HG02884 (cell line): ENCODE data around the gene N4BP3.
"Not testable (repeated sequence)": the region's sequence is repeated elsewhere in the genome, so short reads cannot be mapped to it uniquely, and the experiment has no call there.

ENCODE experiments used
- ATAC-seq: cut with Tn5 transposase; IDR thresholded peaks from one replicate; pipeline ENCODE4 v1.9.1; 2021; ENCODE audit warnings: mild to moderate bottlenecking, moderate library complexity; ENCODE audit not compliant: unreplicated experiment

Gene N4BP3

GRCh38 chr5:178121391-178122276, 8.3 kb downstream of the N4BP3 start:
- ATAC-seq = no peak

GRCh38 chr5:178122346-178122745, 9.0 kb downstream of the N4BP3 start:
- ATAC-seq = no peak

GRCh38 chr5:178123094-178123965, 10.0 kb downstream of the N4BP3 start:
- no peak for ATAC-seq

GRCh38 chr5:178123966-178124925, 10.9 kb downstream of the N4BP3 start:
- ATAC-seq = no peak

GRCh38 chr5:178125253-178125906, 12.0 kb downstream of the N4BP3 start:
- ATAC-seq = no peak

GRCh38 chr5:178126556-178126955, 13.2 kb downstream of the N4BP3 start:
- no peak for ATAC-seq

GRCh38 chr5:178127300-178128009, 14.1 kb downstream of the N4BP3 start:
- not testable (repeated sequence) for ATAC-seq

GRCh38 chr5:178129296-178129695, 16.0 kb downstream of the N4BP3 start:
- ATAC-seq = no peak

- ATAC-seq = not testable (repeated sequence)
Observed at GRCh38 chr5:178130234-178130575, 16.9 kb downstream of the N4BP3 start.

- ATAC-seq = peak; percentile 84
Observed at GRCh38 chr5:178130576-178131445, 17.5 kb downstream of the N4BP3 start, which contains the start of gene RMND5B. Gene RMND5B, plus strand, starts transcription at chr5:178131014. Its CDS starts 7,106 bp downstream, at chr5:178138120.

- ATAC-seq = no peak
Observed at GRCh38 chr5:178131446-178131996, 18.2 kb downstream of the N4BP3 start.

- ATAC-seq = no peak
Observed at GRCh38 chr5:178136990-178137389, 23.7 kb downstream of the N4BP3 start.

GRCh38 chr5:178137991-178138390, 24.7 kb downstream of the N4BP3 start:
- ATAC-seq = no peak

- no peak for ATAC-seq
Observed at GRCh38 chr5:178141550-178141949, 28.2 kb downstream of the N4BP3 start.

- ATAC-seq = no peak
Observed at GRCh38 chr5:178142642-178143041, 29.3 kb downstream of the N4BP3 start.

- ATAC-seq = no peak
Observed at GRCh38 chr5:178143246-178143645, 29.9 kb downstream of the N4BP3 start.

- no peak for ATAC-seq
Observed at GRCh38 chr5:178143901-178144300, 30.6 kb downstream of the N4BP3 start.
